Liver (tissue), 3 donors: ENCODE measurements around the gene ZSWIM6.

Experiments
- TF ChIP-seq, protein P1 (sequence below): fragments of 150-350 bp; IDR thresholded peaks from 2 replicates; pipeline ENCODE4 v1.5.1; 2017; ENCODE audit warnings: improper control_type of control experiment, low read depth, low read length; ENCODE audit not compliant: missing input control
- TF ChIP-seq, protein P2 (sequence below): IDR thresholded peaks from 2 replicates; pipeline ENCODE4 v1.6.1; 2016; ENCODE audit warnings: antibody characterized with exemption
- donor health status: healthy.
- donor health status: healthy.

DNA sequence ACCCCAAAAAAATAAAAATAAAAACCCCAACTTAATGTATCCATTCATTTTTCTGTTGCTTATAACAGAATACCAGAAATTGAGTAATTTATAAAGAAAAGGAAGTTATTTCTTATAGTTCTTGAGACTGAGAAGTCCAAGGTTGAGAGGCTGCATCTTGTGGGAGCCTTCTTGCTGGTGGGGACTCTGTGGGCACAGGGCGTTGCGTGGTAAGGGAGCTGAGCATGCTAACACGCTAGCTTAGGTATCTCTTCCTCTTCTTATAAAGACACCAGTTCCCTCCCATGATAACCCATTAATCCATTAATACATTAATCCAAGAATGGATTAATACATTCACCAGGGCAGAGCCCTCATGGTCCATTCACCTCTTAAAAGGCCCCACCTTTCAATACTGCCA is 150.9 kb downstream of the ZSWIM6 start:
- TF ChIP-seq, protein P1, sequence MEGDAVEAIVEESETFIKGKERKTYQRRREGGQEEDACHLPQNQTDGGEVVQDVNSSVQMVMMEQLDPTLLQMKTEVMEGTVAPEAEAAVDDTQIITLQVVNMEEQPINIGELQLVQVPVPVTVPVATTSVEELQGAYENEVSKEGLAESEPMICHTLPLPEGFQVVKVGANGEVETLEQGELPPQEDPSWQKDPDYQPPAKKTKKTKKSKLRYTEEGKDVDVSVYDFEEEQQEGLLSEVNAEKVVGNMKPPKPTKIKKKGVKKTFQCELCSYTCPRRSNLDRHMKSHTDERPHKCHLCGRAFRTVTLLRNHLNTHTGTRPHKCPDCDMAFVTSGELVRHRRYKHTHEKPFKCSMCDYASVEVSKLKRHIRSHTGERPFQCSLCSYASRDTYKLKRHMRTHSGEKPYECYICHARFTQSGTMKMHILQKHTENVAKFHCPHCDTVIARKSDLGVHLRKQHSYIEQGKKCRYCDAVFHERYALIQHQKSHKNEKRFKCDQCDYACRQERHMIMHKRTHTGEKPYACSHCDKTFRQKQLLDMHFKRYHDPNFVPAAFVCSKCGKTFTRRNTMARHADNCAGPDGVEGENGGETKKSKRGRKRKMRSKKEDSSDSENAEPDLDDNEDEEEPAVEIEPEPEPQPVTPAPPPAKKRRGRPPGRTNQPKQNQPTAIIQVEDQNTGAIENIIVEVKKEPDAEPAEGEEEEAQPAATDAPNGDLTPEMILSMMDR: no peak
- TF ChIP-seq, protein P2, sequence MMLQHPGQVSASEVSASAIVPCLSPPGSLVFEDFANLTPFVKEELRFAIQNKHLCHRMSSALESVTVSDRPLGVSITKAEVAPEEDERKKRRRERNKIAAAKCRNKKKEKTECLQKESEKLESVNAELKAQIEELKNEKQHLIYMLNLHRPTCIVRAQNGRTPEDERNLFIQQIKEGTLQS: no peak
